C1 segment of cervical spinal cord (tissue), 14 donors: Measurements from ENCODE around the gene PGAP1.
A peak's percentile ranks its signal among the peaks of the same experiment; 100 is the strongest.
"Not testable (repeated sequence)": the region's sequence is repeated elsewhere in the genome, so short reads cannot be mapped to it uniquely, and the experiment has no call there.

Experiments used
- DNase-seq, 14 donors: peaks; one replicate each; lab custom pipeline; 2025; lab: John Stamatoyannopoulos, UW

PGAP1 gene

DNA sequence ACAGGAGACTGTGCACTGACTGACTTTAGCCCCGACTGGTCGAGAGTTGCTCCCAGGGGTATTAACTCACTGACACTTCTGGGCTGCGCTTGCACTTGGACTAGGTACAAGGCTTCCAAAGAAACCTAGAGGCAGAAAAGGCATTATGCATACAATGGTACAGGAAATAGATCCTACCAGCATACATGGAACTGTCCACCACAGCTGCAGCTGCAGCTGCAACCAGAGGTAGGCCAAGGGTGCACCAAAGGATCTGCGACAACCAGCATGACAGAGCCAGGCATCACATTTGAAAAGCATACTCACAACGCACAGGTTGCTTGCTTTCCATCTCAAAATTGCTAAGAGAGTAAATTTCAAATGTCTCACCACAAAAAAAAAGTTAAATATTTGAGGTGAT, 22.6 kb upstream of the PGAP1 start:
- DNase-seq: no peak

DNA sequence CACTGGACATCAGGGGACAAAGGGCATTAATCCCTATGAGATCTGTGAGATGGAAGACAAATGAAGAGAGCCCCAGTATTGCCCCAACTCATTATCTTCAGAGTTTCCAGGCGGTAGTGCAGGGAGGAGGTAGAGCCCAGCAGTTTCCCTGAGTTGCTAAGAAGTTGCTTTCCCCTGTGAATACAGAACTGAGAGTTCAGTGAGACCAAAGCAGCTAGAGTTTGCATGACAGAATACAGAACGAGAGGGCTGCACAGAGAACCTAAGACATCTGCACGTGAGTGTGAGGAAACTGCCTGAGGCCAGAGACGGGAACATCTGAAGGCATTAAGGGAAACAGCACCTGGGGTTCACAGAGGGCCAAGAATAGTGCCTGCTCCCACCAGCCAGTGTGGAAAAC, 18.1 kb upstream of the PGAP1 start:
- DNase-seq: no peak

DNA sequence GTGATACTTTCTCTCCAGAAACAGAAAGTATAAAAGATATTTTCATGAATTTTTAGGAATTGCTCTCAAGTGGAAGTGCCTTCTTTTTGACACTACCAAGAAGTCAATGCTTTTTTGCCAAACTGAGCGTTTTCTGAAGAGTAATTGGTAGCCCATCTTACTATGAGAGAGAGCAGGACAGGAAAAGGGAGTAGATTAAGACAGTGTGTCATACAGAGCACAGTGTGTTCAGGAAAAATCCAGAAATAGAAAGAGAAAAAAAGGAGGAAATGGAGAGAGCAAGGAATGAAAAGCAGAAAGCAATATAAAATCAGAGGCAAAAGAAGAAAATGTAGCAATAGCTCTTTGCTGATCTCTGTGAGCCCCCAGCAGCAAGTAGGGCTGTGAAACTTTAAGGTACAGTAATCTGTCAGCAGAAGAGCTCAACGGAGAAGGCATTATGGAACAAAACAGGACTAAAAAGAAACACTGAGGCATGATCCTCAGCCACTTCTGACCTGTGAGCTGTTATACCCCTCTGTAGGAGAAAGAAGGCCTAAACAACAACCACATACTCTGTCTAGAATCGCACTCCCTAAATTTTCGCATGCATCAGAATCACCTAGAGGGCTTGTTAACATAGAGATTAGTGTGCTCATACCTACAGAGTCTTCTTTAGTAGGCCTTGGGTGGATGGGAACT, 15.0 kb upstream of the PGAP1 start:
- no peak for DNase-seq

DNA sequence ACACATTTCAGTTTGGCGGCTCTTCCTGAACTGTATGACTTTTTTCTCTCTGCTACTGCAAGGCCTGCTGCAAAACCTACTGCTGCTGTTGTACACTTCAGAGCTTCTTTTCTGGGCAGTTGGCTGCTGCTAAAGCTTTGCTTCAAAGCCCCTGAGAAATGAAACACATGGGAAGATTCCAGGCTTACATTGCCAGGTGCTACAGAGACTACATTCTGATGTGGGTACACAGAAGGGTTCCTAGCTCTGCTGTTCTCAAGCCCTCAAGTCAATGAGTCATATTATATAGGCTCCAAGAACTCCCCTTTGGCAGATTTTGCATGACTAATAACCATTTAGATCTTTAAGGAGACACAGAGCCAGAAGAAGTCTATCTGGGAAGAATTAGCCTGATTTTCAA, 12.9 kb upstream of the PGAP1 start:
- no peak for DNase-seq

DNA sequence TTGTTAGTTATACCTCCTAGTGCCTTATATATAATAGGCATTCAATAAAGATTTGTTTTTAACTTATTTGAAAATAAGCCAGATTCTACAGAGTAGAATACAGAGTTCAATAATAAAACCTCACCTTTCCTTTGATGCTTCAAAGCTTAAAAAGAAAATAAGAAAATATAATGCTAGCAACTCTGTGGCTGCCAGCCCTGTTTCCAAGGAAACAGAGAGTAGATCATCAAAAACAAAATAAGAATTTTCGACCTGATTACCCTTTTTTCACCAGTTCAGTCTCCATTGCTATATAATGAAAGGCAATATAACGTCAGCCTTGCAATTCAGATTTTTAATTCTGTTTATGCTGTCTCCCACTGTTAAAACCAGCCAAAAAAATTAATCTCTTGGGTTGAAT, 8.9 kb upstream of the PGAP1 start:
- no peak for DNase-seq

DNA sequence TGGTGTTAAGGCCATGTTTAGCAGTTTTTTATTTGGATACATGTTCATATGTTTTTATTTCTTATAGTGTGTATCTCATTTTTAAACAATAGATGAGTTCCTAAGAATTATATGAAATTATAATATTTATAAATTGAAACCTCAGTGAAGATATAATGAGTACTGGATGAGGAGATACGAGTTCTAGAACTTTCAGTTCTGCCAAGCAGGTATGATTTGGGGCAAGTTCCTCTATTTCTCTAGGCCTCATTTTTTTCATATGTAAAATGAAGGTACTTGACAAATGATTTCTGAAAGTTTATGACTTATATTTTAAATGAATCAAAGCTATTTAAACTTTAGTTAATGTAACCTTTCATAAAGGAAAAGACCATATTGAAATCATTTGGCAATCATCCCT, 8.2 kb upstream of the PGAP1 start:
- DNase-seq: no peak

DNA sequence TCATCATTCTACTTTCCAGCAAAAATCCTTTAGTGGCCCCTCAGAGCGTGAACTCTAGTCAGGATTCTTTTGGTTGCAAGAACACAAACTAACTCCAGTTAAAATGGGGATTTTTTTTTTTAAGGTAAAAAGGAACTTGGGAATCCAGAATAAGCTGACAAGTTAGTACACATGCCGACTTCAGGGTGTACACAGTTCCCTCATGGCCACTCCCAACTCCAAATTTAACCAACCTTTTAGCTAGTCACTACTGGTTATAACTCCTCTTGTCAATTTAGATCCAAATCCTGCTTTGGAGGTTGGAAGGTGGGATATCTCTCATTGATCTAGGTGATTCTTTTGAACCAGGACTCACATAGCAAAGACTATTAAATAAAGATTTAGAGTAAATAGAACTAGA, 5.0 kb upstream of the PGAP1 start:
- no peak for DNase-seq

DNA sequence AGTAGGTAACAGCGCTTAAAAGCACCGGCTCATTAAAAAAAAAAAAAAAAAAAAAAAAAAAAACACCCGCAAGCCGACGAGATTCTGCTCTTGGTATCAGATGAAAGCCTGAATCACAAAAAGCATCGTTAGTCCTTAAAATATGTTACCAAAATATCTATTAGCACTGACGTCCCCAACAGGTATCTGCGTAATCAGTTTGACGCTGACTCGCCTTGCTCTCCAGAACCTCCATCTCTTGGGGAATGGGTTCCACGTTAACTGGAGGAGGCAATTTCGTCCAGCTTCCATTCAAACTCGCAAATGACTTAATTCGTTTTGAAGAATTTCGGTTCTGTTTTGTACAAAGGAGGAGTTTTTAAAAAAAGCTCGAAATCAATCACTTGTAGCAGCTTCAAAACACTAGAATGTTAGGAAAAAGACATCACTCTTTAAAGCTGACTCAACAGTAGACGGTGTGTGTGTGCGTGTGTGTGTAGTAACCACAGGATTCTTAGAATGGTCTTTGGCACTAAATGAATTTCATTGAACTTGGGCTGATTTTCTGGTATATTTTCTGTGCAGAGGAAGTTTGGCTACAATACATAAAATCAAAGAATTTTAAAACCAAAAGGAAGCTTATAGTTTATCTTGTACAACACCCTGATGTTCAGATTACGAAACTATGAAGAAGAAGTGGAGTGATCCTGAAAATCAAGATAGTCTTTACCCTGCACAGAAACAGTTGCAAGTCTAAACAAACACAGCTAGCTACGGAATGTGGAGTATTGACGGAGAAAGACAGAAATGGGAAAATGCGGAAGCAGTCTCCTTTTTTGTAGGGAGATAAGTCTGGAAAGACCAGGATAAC, 1.1 kb upstream of the PGAP1 start:
- DNase-seq: peak in 5 of 14 donors; percentile 0 to 58 (median 31)

DNA sequence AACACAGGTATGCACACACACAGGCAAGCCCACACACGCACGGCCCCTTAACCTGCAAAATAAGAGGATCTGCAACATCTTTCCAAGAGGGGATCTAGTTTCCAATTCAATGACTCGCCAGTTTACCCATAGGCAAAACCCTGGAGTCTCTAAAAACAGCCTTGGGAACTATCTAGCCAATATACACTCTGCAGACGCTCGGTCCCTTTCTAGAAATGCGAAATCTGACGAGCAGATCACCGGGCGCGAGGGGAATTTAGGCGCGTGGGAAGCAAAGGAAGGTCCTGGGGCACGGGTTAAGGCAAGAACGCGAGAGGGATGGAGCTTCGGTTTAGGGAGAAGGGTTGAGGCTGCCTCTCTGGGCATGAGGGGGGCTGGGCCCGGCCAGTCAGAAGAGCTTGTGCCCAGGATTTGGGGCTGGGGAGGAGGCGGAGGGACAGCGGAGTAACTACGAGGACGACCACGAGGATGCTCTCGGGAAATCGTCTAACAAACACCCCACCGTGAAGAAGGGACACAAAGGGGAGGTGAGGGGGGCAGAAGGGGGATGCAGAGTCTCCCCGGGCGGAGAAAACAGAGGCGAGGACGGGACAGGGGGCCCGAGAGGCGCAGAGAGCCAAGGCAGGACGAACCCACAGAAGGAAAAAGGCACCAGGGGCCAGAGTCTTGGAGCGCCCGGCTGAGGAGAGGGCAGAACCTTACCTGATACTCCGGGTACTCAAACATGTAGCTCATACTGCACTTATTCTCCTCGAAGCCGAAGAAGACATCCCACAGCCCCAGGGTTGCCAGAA, 542 bp downstream of the PGAP1 start:
- DNase-seq: peak in 13 of 14 donors; percentile 6 to 77 (median 68)

DNA sequence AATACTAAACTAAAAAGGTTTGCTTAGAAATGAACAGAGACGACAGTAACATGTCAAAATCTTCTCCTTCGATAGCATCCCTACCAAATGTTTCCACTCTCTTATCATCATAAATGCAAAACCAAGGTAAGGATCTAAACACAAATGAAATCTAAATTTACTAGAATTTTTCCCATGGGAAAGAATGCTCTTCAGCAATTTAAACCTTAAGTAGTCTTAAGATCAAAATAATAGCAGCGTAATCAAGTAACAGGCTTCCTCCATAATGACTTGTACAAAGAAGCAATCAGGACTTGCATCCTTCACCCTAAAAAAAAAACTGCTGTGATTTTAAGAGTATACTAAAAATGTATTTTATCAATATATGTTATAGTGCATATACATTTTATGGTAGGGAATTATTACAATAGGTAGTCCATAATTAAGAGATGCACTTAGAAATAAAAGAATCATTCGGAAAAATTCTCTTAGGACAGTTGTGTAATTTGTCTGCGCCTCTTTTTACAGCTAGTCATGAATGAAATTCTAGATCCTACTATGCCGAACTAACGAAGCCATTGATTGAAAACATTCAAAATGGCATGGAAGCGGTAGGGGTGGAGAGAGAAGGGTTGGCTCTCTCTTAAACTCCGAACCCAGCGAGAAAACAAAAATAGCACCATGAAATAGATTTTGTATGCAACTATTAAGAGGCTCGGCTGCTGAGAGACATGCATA, 1.3 kb downstream of the PGAP1 start:
- DNase-seq: peak in 1 of 14 donors; percentile 72

DNA sequence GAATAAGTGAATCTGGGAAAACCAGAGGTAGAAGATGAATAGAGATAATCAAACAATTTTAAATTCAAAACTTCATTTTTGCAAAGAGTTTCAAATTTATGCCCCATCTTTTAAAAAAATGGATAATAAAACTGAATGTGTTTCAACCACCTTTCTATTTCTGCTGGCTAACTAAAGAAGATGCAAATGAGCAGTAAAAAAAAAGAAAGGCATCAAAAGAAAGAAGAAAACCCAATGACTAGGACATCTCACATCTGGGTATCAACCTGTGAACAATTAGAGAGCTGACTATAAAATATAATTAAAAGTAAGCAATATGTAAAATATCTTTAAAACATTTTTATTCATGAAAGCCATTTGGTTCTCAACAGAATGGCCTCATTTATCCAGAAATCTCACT, 2.5 kb downstream of the PGAP1 start:
- no peak for DNase-seq

DNA sequence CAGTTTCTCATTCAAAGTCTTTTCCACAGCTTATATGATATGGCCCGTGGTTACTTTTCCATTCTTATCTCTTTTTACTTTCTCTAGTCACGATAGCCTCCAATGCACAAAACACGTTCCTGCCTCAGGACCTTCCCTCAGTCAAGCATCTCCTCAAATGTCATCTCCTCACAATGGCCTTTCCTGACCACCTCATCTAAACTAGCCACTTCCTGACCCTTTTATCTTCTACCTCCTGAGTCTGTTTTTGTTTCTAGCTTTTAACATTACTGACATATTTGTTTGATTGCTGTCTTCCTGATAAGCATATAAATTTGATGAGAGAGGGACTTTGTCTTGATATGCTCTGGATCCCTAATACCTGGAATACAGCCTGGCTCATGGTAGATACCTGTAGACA, 7.6 kb downstream of the PGAP1 start:
- no peak for DNase-seq

DNA sequence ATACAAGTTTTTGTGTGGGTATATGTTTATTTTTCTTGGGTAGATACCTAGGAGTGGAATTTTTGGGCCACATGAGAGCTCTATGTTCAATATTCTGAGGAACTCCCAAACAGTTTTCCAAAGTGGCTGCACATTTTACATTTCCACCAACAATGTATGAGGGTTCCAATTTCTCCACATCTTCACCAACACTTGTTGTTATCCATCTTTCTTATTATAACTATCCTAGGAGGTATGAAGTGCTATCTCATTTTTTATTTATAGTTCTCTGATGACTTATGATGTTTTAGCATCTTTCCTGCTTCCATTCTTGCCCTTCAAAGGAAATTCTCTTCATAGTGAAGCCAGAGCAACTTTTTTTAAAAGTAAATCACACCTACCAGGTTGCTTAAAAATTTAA, 8.7 kb downstream of the PGAP1 start:
- no peak for DNase-seq

DNA sequence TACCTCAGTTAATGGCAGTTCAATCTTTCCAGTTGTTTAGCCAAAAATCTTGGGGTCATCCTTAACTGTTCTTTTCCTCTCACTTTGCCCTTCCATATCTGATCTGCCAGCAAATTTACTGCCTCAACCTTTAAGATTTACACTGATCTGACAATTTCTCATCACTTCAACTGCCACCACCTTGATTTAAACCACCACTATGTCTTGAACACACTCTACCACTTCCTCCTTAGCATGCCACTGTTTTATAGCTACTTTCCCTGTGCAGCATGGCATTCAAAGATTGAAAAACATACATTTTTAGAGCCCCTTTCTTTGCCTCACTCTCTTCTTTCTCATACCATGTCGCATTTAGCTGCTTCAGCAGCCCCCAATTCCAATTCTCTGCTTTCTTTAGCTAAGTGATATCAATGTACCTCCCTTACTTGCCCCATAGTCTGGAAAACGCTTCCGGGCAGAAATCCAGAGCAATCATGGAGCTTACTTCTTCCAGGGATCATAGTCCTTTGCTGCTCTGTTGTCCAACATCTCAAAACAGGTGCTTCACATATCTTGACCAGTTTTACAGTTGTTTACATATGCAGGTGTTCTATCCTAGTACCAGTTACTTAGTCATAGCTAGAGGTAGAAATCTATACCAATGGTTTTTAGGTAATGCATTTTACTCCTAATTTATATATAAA, 10.9 kb downstream of the PGAP1 start:
- DNase-seq: no peak

DNA sequence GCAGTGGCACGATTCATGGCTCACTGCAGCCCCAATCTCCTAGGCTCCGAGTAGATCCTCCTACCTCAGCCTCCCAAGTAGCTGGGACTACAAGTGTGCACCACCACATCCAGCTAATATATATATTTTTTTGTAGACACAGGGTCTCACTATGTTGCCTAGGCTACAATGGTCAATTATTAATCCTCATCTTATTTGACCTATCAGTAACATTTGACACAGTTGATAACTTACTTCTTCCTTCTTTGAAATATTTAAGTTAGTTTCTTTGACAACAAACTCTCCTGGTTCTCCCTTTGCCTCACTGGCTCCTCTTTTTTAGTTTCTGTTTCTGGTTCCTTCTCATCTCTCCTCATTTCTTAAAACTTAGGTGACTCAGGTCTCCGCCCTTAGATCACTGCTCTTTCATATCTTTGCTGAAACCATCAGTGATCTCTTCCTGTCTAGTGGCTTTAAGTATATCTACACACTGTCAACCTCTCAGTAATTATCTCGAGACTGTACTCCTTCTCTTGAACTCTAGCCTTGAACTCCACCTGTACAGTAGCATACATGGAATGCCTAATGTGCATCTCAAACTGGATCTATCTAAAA, 11.5 kb downstream of the PGAP1 start:
- DNase-seq: no peak

DNA sequence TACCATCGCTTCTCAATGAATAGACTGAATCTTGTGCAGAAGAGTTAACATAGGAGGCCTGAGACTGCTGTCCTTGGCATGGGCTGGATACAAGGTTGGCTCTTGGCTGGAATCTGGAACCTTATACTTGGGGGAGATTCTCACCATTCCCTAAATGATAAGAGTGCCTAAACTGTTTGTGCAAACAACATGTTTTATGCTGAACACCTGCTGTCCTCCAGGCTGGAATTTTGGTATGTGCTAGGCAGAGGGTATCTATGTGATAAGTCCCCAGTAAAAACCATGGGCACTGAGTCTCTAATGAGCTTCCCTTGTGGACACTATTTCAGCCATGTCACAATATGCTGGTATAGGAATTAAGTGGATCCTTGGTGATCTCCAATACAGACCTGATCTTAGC, 12.8 kb downstream of the PGAP1 start:
- DNase-seq: no peak

DNA sequence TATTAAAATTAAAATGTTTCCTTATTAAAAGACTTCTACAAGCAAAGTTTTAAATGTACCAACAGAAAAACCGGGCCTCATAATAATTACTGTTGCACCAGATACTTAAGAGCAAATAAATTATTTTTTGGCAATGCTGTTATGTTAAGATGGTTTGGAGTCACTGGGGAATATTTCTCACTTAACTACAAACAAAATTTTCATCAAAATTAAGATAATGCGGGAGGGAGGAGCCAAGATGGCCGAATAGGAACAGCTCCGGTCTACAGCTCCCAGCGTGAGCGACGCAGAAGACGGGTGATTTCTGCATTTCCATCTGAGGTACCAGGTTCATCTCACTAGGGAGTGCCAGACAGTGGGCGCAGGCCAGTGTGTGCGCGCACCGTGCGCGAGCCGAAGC, 21.1 kb downstream of the PGAP1 start:
- not testable (repeated sequence) for DNase-seq

DNA sequence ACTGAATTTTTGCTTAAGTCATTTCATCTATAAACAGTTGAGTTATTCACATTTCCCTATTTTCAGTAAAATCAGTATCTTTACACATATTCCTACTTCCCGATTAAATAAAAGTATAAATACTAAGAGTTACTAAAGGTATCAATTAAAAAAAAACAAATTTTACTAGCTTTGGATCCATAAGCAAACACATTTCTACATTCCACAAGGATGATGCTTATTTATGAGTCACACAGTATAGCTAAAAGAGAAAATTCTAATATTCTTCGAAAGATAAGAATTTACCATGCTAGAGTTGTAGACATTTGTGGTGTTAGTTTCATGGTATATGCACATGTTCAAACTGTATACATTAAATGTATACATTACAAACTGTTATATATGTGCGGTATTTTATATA, 23.7 kb downstream of the PGAP1 start:
- no peak for DNase-seq

DNA sequence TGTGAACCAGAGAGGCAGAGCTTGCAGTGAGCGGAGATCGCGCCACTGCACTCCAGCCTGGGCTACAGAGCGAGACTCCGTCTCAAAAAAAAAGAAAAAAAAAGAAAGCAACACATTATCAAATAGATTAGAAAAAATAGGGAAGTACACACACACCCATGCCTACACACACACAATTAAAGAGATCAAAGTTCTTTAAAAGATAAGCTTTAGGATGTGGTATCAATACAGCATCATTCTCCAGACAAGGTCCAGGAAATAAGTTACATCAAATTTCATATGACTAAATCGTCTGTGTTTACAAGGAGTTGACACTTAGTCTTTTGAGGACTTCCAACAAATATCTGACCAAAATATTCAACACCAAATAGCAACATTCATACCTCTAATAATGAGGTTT, 25.7 kb downstream of the PGAP1 start:
- no peak for DNase-seq

DNA sequence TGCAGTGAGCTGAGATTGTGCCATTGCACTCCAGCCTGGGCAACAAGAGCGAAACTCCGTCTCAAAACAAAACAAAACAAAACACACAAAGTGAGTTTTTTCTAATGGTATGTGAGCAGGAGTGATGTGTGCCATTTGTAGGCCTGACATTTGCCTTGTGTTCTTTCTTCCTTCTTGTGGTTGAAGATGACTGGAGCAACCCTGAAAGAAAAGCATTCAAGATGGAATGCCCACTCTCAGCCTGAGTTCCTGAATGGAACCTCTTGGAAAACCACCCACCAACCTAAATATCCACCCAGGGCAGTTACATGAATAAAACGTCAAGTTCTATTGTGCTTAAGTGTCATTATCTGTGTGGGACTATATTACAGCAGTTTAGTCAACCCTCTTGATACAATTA, 26.5 kb downstream of the PGAP1 start:
- no peak for DNase-seq

DNA sequence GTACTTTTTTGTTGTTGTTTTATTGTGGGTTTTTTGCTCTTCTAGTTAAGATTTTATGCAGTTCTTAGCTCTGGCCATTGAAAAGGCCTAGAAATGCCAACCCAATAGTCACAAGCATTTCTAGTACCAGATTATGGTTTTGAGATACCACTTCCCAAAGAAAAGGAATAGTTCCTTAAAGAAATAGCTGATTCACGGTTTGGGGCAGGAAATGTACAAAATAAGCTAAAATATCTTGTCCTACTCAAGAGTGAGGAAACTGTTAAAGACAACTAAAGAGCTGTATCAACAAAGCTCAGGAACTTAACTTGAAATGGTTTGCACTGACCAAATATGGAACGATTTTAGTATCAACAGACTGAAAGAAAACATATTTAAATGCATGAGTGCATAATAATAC, 35.4 kb downstream of the PGAP1 start:
- no peak for DNase-seq
